ENCODE data around the gene SPATA32.

SPATA32 gene

DNA sequence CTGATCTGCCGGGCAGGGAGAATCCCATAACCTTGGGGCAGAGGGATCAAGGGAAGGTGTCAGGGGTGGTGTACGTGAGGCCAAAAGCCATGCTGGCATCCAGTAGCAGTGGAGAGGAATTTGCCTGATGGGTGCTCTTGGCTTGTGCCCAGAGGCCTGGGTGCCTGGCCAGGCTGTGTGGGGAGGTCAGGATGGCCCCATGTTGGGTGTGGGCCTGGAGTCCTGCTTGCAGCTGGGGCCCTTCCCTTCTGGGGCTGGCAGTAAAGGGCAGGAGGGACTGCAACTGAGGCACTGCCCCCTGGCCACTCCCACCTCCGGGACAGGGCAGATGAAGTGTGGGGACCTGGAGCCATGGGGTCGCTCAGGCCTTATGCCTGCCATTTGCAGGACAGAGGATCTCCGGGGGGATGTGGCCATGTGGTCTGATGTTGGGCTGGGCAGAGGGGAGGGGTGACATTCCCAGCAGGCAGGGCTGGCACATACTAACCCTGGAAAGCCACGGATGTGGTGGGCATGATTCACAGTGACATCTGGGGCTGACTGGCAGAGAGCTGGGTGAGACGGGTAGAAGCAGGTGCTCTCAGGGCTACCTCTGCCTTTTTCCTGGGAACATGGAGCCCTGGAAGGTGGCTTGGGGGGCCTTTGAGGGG is 36.7 kb downstream of the SPATA32 start:
- TF ChIP-seq POLR2AphosphoS5 (IDR thresholded peaks at IDR 0.05; ENCODE audit: low read depth, low read length) (no peak), FOXP2 (optimal IDR thresholded peaks at IDR 0.05; ENCODE audit: borderline replicate concordance, extremely low read depth, extremely low read length, insufficient read depth) (no peak), TAF1 (IDR thresholded peaks at IDR 0.05; ENCODE audit: borderline replicate concordance, insufficient read depth, low read length) (no peak), SIN3A (IDR thresholded peaks at IDR 0.05; ENCODE audit: borderline replicate concordance, insufficient read depth, low read length) (no peak)
- TF ChIP-seq, protein P1, sequence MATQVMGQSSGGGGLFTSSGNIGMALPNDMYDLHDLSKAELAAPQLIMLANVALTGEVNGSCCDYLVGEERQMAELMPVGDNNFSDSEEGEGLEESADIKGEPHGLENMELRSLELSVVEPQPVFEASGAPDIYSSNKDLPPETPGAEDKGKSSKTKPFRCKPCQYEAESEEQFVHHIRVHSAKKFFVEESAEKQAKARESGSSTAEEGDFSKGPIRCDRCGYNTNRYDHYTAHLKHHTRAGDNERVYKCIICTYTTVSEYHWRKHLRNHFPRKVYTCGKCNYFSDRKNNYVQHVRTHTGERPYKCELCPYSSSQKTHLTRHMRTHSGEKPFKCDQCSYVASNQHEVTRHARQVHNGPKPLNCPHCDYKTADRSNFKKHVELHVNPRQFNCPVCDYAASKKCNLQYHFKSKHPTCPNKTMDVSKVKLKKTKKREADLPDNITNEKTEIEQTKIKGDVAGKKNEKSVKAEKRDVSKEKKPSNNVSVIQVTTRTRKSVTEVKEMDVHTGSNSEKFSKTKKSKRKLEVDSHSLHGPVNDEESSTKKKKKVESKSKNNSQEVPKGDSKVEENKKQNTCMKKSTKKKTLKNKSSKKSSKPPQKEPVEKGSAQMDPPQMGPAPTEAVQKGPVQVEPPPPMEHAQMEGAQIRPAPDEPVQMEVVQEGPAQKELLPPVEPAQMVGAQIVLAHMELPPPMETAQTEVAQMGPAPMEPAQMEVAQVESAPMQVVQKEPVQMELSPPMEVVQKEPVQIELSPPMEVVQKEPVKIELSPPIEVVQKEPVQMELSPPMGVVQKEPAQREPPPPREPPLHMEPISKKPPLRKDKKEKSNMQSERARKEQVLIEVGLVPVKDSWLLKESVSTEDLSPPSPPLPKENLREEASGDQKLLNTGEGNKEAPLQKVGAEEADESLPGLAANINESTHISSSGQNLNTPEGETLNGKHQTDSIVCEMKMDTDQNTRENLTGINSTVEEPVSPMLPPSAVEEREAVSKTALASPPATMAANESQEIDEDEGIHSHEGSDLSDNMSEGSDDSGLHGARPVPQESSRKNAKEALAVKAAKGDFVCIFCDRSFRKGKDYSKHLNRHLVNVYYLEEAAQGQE (IDR thresholded peaks at IDR 0.05; ENCODE audit: insufficient read depth in 1 of 2, low read depth in 2 of 2, low read length in 2 of 2) = no peak

DNA sequence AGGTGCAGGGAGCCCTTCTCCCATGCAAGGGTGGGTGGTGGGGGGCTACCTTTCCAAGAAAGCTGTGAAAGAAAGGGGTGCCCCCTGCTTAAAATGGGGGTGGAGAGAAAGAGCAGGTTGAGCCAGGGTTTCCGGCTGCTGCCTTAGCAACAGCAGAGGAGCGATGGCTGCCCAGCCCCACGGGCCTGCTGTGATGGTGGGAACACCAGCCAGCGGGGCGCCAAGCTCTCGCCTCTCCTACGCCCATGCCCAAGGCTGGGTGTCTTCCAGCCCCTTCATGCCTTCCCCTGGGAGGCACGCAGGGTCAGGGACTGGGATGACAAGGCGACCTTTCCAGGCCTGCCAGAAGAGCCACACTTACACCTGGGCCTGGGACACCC is 37.2 kb downstream of the SPATA32 start:
- no peak for TF ChIP-seq FOXP2 (optimal IDR thresholded peaks at IDR 0.05; ENCODE audit: borderline replicate concordance, extremely low read depth, extremely low read length, insufficient read depth)
- no peak for TF ChIP-seq POLR2AphosphoS5 (IDR thresholded peaks at IDR 0.05; ENCODE audit: low read depth, low read length)
- TF ChIP-seq TAF1 (IDR thresholded peaks at IDR 0.05; ENCODE audit: borderline replicate concordance, insufficient read depth, low read length) = no peak
- TF ChIP-seq, protein P1 (IDR thresholded peaks at IDR 0.05; ENCODE audit: insufficient read depth in 1 of 2, low read depth in 2 of 2, low read length in 2 of 2) = no peak
- TF ChIP-seq SIN3A (IDR thresholded peaks at IDR 0.05; ENCODE audit: borderline replicate concordance, insufficient read depth, low read length) = no peak

DNA sequence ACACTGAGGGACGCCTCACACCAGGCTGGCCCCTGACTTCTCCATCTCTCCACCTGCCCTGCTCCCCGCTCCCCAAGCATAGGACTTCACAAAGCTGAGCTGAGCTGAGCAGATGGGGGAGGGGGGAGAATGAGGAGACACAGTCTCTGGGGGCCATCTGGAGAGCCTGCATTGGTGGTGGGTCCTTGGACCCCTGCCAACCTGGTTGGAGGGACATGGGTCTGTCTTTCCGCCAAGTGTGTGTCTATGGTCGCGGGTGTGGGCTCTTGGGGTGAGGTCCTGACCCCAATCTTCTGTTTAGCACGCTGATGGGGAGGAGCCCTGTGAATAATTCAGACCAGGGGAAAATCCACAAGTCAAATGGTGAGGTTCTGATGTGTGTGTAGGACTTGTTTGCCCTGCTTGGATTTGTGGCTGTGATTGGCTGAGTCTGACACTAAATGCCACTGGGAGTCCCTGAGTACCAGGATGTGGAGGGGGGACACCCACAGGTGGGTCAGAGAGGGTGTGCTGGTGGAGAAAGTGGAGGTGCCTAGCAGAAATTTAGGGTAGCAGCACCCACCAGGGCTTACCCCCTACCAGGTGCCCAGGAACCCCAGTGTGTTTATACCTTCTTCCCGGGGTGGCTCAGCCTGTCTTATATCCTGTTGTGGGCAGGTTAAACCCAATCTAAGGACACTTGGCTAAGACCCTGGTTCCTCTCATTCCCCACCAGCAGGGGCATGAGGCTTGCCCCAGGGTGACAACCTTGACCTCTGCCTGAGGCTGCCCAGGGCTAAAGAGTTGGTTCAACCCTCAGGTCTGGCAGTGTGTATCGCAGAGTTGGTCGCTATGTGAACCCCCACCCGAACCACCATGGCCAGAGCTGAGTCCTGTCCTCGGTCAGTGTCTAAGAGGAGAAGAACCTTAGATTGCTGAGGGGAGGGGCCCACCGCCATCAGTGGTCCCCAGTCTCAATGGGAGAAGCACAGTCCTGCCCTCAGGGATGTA is 38.1 kb downstream of the SPATA32 start:
- TF ChIP-seq SIN3A (IDR thresholded peaks at IDR 0.05; ENCODE audit: borderline replicate concordance, insufficient read depth, low read length) (no peak), TAF1 (IDR thresholded peaks at IDR 0.05; ENCODE audit: borderline replicate concordance, insufficient read depth, low read length) (no peak), FOXP2 (optimal IDR thresholded peaks at IDR 0.05; ENCODE audit: borderline replicate concordance, extremely low read depth, extremely low read length, insufficient read depth) (no peak), POLR2AphosphoS5 (IDR thresholded peaks at IDR 0.05; ENCODE audit: low read depth, low read length) (no peak)
- TF ChIP-seq, protein P1 (IDR thresholded peaks at IDR 0.05; ENCODE audit: insufficient read depth in 1 of 2, low read depth in 2 of 2, low read length in 2 of 2) = no peak

DNA sequence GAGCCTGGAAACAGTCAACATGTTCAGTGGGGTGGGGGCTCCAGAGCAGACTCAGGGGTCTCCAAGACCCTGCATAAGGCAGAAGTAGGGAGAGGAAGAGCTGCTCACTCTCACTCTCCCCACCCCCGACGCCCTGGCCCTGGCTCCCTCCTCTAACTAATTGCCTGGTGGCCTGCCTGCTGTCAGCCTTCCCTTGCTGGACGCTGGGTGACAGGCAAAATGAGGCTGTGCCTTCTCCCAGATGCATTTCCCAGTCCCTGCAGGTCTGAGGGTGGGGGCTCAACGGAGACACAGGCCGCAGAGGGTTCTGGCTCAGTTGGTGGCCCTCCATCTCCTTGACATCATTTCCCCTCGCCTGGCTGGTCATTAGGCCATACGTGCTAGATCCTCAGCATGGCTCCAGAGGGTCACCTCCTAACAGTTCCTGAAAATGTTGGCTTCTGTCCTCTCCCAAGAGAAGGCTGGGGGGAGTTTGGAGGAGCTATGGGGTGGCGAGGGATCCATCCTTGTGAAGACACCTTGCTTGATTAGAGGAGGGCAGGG is 38.8 kb downstream of the SPATA32 start:
- no peak for TF ChIP-seq SIN3A (IDR thresholded peaks at IDR 0.05; ENCODE audit: borderline replicate concordance, insufficient read depth, low read length)
- TF ChIP-seq, protein P1 (IDR thresholded peaks at IDR 0.05; ENCODE audit: insufficient read depth in 1 of 2, low read depth in 2 of 2, low read length in 2 of 2) = no peak
- no peak for TF ChIP-seq TAF1 (IDR thresholded peaks at IDR 0.05; ENCODE audit: borderline replicate concordance, insufficient read depth, low read length)
- no peak for TF ChIP-seq POLR2AphosphoS5 (IDR thresholded peaks at IDR 0.05; ENCODE audit: low read depth, low read length)

Data from PFSK-1 (cell line).